Epithelial cell of prostate (primary cell): Measurements from ENCODE around the gene LCP2.

Experiments
- DNase-seq: peaks from one replicate; pipeline ENCODE4 v3.0.0-alpha.2; 2011; ENCODE audit warnings: low read depth, low spot score
- H3K27ac ChIP-seq: fragments of 450-650 bp; 2 replicates; pipeline ENCODE4 v1.5.1; 2017; ENCODE audit warnings: mild to moderate bottlenecking

The LCP2 gene

GRCh38 chr5:170225326-170226128 is 72.0 kb downstream of the LCP2 start:
- H3K27ac ChIP-seq, result no peak overlapping the region

DNA sequence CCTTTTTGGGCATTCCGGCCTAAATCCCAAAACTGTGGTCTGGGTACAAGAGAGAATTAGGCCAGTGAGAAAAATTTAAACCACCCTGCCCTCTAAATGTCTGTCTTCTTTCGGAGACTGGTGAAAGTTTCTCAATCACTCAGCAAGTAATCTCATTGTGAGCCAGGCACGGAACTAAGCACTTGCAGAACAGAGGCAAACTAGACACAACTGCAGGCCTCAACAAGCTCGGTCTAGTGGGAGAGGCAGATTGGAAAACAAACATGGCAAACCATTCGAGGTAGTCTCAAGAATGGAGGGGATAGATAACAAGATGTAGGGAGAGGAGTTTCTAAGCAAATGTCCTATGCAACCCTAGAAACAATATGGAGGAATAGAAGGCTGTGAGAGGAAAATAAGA is 73.7 kb downstream of the LCP2 start:
- no peak for DNase-seq
- H3K27ac ChIP-seq, result no peak overlapping the region

More at GRCh38 chr5:170225326-170226128, 72.0 kb downstream of the LCP2 start:
- no peak for DNase-seq

GRCh38 chr5:170223360-170223759 is 74.2 kb downstream of the LCP2 start:
- no peak overlapping the region for H3K27ac ChIP-seq
- DNase-seq, result no peak

DNA sequence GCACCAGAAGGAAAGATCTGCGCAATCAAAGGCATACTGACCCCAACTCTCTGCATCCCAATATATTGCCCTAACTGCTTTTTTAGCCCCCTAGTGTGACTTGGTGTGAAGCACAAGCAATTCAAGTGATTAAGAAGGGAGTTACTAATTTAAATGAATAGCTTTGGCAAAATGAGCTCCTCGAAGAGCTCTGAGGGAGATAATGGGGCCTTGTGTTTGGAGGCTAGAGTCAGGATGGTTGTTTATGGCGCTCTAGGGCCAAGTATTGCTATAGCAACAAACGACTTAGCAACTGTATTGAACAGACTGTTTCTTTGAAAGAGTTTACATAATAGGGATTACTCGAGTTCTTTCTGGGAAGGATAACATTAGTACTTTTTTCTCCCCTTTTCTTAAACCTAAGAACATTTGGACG is 76.2 kb downstream of the LCP2 start:
- no peak for DNase-seq
- H3K27ac ChIP-seq, result no peak overlapping the region

DNA sequence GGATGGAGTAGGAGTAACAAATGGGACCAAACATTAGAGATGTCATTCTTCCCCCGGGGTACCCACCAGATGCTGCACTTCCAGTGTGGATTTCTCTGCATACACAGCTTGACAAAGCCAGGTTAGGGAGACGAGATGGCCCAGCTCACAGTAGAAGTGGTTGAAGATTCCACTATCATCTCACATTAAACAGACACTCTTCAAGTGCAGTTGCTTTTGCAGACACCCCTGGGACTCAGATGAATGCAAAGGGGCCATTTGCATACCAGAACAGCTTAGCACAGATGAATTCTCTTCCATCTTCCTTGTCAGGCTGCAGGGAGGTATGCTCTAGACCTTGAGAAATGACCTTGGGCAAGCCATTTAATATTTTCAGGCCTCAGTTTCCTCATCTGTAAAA is 77.4 kb downstream of the LCP2 start:
- H3K27ac ChIP-seq, result no peak overlapping the region
- DNase-seq, result no peak

DNA sequence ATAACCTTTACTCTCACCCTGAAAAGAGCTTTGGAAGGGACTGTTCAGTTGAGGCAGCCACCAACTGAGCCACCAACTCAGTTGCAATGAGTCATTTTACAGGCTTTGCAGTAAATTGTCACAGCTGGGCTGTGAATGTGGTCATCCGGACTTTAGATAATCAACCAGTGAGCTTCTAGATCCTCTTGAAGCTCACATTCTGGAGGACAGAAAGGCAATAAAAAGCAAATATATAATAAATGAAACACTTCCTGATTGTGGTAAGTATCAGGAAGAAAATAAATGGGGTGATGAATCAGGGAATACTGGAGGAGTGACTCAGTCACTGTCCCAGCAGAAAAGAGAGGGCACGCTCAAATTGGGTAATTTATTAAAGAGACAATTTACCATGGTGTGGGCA is 78.0 kb downstream of the LCP2 start:
- H3K27ac ChIP-seq, result peak overlapping the region; percentile 52
- peak; percentile 48 for DNase-seq

- no peak overlapping the region for H3K27ac ChIP-seq
- no peak for DNase-seq
These were observed 78.9 kb downstream of the LCP2 start for GRCh38 chr5:170218726-170219125.

DNA sequence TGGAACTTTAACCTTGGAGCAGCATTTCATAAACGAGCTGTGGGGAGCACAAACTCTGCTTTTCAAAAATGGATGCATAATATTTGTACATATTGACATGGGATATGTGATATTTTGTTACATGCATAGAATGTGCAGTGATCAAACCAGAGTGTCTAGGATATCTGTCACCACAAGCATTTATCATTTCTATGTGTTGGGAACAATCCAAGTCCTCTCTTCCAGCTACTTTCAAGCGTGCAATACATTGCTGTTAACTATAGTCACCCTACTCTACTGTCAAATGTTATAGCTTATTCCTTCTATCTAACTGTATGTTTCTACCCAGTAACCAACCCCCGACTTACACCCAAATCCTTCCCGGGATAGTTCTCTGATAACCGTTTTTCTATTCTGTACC is 79.7 kb downstream of the LCP2 start:
- DNase-seq, result no peak
- no peak overlapping the region for H3K27ac ChIP-seq

- DNase-seq, result no peak
- H3K27ac ChIP-seq, result no peak overlapping the region
These were observed 81.2 kb downstream of the LCP2 start for GRCh38 chr5:170216257-170216864.

DNA sequence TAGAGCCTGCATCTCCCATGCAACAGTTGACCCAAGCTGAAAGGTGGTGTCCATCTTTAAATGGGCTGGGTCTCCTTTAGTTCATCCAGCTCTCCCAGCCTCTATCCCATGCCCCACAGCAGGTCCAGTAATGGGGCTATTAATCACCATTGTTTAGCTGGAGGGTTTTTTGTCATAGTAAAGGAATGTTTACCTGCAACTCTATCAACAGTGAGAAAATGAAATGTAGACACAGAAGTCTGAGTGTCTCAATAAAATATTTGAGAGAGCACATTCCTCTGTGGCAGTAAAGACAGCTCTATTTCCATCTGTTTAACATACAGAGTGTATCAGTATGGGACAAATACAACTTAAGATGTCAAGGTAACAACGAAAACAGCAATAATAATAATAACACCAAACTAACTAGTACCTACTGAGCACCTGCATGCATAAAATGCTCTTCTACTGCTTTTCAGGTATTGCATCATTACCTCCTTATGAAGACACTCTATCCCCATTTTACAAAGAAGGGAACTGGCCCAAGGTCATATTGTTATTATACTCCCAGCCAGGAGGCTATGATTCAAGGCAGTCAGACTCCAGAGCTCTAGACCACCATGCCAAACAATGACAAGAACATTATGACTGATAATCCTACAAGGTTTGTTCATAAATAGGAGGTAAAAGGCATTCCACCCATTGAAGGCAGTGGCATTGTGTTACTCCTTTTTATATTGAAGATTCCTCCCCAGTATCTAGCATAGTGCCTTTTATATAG is 85.8 kb downstream of the LCP2 start:
- H3K27ac ChIP-seq, result peak overlapping the region; percentile 57
- DNase-seq, result peak; percentile 22

- DNase-seq, result no peak
- H3K27ac ChIP-seq, result no peak overlapping the region
These were observed 90.6 kb downstream of the LCP2 start for GRCh38 chr5:170206958-170207357.

GRCh38 chr5:170206216-170206615 is 91.4 kb downstream of the LCP2 start:
- no peak overlapping the region for H3K27ac ChIP-seq
- DNase-seq, result no peak

- no peak for DNase-seq
- no peak overlapping the region for H3K27ac ChIP-seq
These were observed 93.4 kb downstream of the LCP2 start for GRCh38 chr5:170204202-170204601.

DNA sequence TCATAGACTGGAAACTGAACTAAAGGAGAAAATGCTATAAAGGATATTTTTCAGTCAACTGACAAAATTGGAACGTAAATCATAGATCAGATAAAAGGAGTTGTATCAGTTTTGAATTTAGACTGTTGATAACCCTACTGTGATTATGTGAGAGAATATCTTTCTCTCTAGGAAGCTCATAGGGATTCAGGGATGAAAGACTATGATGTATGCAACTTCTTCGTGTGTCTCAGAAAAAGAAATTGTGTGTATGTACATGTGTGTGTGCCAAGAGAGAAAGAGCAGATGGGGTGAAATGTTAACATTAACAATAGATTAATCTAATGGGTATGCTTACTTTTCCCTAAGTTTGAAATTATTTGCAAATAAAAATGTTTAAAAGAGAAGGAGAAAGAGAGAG is 95.5 kb downstream of the LCP2 start:
- no peak for DNase-seq
- H3K27ac ChIP-seq, result no peak overlapping the region

GRCh38 chr5:170201311-170201710 is 96.3 kb downstream of the LCP2 start:
- no peak for DNase-seq
- no peak overlapping the region for H3K27ac ChIP-seq

DNA sequence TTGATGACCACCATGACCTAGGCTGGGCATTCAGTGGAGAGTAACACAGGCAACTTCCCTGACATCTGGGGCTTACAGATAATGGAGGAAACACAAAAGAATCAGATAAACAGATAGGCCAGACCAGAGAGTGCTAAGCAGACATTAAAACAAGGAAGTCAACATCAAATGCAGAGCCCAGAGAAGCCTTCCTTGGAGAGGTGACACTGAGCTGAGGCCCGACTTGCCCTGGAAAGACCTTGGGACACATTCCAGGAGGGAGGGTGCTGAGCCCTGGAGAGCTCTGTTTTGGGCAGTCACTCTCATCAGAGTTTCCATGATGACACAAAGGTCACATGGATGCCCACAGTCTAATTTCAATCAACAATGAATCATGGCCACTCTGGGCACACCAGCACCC is 96.7 kb downstream of the LCP2 start:
- no peak overlapping the region for H3K27ac ChIP-seq
- no peak for DNase-seq
